Psoas muscle (tissue), 8 donors: Measurements from ENCODE around the gene SLAMF8. TPM values are rescaled to one million over a fixed set of nuclear protein-coding genes. Genes with fewer than 3 reads are reported as not detected.

Source experiments
- ATAC-seq, 4 donors: fragments of 200-7000 bp; cut with Tn5 transposase; one replicate each; pipeline ENCODE4 v1.9.1; 2020; ENCODE audit warnings: moderate library complexity in 3 of 4, mild to moderate bottlenecking in 2 of 4
- DNase-seq, 2 donors: peaks; one replicate each; pipeline ENCODE4 v3.0.0-alpha.2; 2020
- H3K27ac ChIP-seq: fragments of 200-600 bp; one replicate; pipeline ENCODE4 v1.8.0; 2022
- H3K27me3 ChIP-seq, 3 donors: fragments of 200-600 bp in 1 of 3; one replicate each; pipeline versions ENCODE4 v1.6.1 to v1.8.0; 2013 to 2022; ENCODE audit warnings: low read length in 2 of 3, mild to moderate bottlenecking in 2 of 3, moderate library complexity in 1 of 3; ENCODE audit not compliant: insufficient read depth in 3 of 3
- H3K36me3 ChIP-seq, 2 donors: fragments of 200-600 bp in 1 of 2; one replicate each; pipeline versions ENCODE4 v1.6.1 to v1.8.0; 2013 to 2022; ENCODE audit warnings: low read depth in 1 of 2, mild to moderate bottlenecking in 1 of 2, moderate library complexity in 1 of 2; ENCODE audit not compliant: insufficient read depth in 1 of 2
- H3K4me1 ChIP-seq: fragments of 200-600 bp; one replicate; pipeline ENCODE4 v1.8.0; 2022
- H3K4me3 ChIP-seq: fragments of 200-600 bp; one replicate; pipeline ENCODE4 v1.8.0; 2022; ENCODE audit warnings: mild to moderate bottlenecking
- H3K9me3 ChIP-seq: fragments of 200-600 bp; one replicate; pipeline ENCODE4 v1.8.0; 2022
- CTCF ChIP-seq: fragments of 200-600 bp; IDR thresholded peaks from one replicate; pipeline ENCODE4 v1.8.0; 2022; ENCODE audit warnings: antibody characterized with exemption
- whole genome bisulfite sequencing, 3 donors: extraction: QIAGEN DNeasy Blood & Tissue Kit; methylation state at CpG; one replicate each; pipeline versions ENCODE4 v1.1.6 to v1.1.7; 2013; 5-methylcytosine and 5-hydroxymethylcytosine counted together
- intact Hi-C, 2 donors: fragments of 100-400 bp; cut with DNase I; formaldehyde crosslinking; loops; one replicate each; pipeline versions ENCODE4 v1.11.0 to v1.14.2; 2022
- polyA plus RNA-seq, 3 donors: library from polyadenylated mRNA; stranded (reverse); fragments of 200-250 nt; gene quantifications; one replicate each; pipeline ENCODE4 v1.2.3, GENCODE V29; 2013
- total RNA-seq, 4 donors: library from RNA; stranded (reverse); fragmentation: NEBNext Ultra II Directional in 2 of 4; extraction: Animal tissue kit (Norgen Biotek cat#: 25700) in 2 of 4; gene quantifications; one replicate each; pipeline versions ENCODE4 v1.2.1 to v1.2.4, GENCODE V29; 2021 to 2023
- donor health status: healthy with polysubstance abuse.
- donor health status: DM: no; HTN: no; CAD: no; lungs with moderate emphysema.
- donor health status: Bipolar disorder and iron deficiency.
- donor health status: healthy.
- donor health status: DM: yes; HTN: yes; CAD: no.
- donor health status: DM: no; HTN: no; CAD: no.
- donor health status: DM: no; HTN: no; CAD: no.
- donor health status: DM: yes; HTN: yes; CAD: no.

The SLAMF8 gene
- total and polyA plus RNA-seq, 7 donors = 0.10 to 1.6 (median 1.1) TPM

GRCh38 chr1:159830722-159831121 lies 4.0 kb downstream of the SLAMF8 start:
- ATAC-seq (no peak), DNase-seq (no peak)
- H3K27me3 ChIP-seq = no peaks in the 10 kb centered on the region
- H3K4me3 ChIP-seq = no peak overlapping the region
- intact Hi-C loops = no loop called here
- no peak for TF ChIP-seq CTCF
- WGBS, 3 donors = 79 to 86% (median 81%) methylated on average over 8 of the region's 8 CpGs
- no peaks in the 10 kb centered on the region for H3K36me3 ChIP-seq
- no peaks in the 10 kb centered on the region for H3K9me3 ChIP-seq
- H3K27ac ChIP-seq = no peak overlapping the region
- peaks cover 8% of the 10 kb centered on the region for H3K4me1 ChIP-seq

- no peak for DNase-seq
- Histone ChIP-seq H3K27ac (no peak overlapping the region), H3K9me3 (no peaks in the 10 kb centered on the region), H3K4me1 (peaks cover 8% of the 10 kb centered on the region), H3K27me3 (no peaks in the 10 kb centered on the region), H3K36me3 (no peaks in the 10 kb centered on the region), H3K4me3 (no peak overlapping the region)
- WGBS, 3 donors = 48 to 59% (median 57%) methylated on average over 7 of the region's 7 CpGs
- ATAC-seq = no peak
- TF ChIP-seq CTCF = no peak
- intact Hi-C loops = no loop called here
These were observed 4.9 kb downstream of the SLAMF8 start for GRCh38 chr1:159831412-159832141.

GRCh38 chr1:159832309-159832708 lies 5.6 kb downstream of the SLAMF8 start:
- Histone ChIP-seq H3K27me3 (no peaks in the 10 kb centered on the region), H3K27ac (no peak overlapping the region), H3K36me3 (peaks cover 0 to 3% of the 10 kb centered on the region in 2 donors), H3K4me1 (peaks cover 8% of the 10 kb centered on the region), H3K4me3 (no peak overlapping the region), H3K9me3 (no peaks in the 10 kb centered on the region)
- no peak for TF ChIP-seq CTCF
- DNase-seq (no peak), ATAC-seq (no peak)
- 80 to 90% (median 86%) methylated on average over 2 of the region's 2 CpGs for WGBS, 3 donors
- intact Hi-C loops = no loop called here

- peak in 1 of 4 donors; percentile 32 for ATAC-seq
- no peaks in the 10 kb centered on the region for H3K9me3 ChIP-seq
- no peak overlapping the region for H3K27ac ChIP-seq
- no peak overlapping the region for H3K4me3 ChIP-seq
- TF ChIP-seq CTCF = no peak
- H3K36me3 ChIP-seq = peaks cover 0 to 9% of the 10 kb centered on the region in 2 donors
- no peaks in the 10 kb centered on the region for H3K27me3 ChIP-seq
- 9 to 37% (median 17%) methylated on average over 3 of the region's 3 CpGs for WGBS, 3 donors
- no peak for DNase-seq
- intact Hi-C loops = no loop called here
- no peaks in the 10 kb centered on the region for H3K4me1 ChIP-seq
These were observed 8.7 kb downstream of the SLAMF8 start for GRCh38 chr1:159835356-159835755.
